Measurements from ENCODE around the gene CTNNBL1.
"Not testable (repeated sequence)": the region's sequence is repeated elsewhere in the genome, so short reads cannot be mapped to it uniquely, and the experiment has no call there.

Gene CTNNBL1

GRCh38 chr20:37833221-37833896 lies 139.5 kb downstream of the CTNNBL1 start:
- DNase-seq = no peak

- DNase-seq = no peak
Observed at GRCh38 chr20:37836926-37837325, 143.1 kb downstream of the CTNNBL1 start.

GRCh38 chr20:37837924-37838323 lies 144.1 kb downstream of the CTNNBL1 start:
- DNase-seq = no peak

DNA sequence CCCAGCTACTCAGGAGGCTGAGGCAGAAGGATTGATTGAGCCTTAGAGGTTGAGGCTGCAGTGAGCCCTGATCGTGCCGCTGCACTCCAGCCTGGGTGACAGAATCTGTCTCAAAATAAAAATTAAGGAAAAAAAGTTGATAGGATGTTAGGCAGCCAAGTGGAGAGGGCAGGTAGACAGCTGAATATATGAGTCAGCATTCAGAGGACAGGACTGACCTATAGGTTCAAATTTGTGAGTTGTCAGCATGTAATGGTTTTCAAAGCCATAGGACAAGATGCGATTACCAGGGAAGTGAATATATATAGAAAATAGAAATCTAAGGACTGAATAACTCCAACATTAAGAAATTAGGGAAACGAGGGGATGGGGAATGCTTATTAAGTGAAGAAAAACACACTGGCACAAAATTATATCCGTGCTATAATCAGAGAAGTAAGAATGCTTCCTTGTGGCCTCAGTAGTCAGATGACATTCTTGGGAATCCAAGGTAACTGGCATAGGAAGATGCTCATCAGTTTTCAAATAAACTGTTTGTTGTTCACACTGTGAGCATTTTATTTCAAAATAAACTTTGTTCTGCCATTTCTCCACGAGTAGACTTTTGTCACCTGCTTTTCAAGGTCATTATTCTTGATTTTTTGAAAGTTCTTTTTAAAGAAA lies 145.1 kb downstream of the CTNNBL1 start:
- DNase-seq = no peak

DNA sequence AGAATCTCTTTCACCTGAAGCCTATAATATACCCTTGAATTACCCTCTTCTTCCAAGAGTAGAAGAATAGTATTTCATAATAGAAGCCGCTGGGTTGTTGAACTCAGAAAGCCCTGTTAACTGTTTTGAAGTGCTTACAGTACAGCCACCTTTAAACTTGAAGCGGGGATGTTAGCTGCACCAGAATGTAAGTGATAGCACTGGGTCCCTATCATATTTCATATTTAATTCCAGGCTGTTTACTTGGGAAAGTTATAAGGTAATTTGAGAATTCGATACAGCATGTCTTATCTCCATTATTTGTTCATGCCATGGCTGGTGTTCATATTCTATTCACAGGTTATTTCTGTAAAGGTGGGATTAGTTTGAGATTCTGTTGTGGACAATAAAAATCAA lies 145.6 kb downstream of the CTNNBL1 start:
- no peak for DNase-seq

- DNase-seq = no peak
Observed at GRCh38 chr20:37839955-37840354, 146.1 kb downstream of the CTNNBL1 start.

DNA sequence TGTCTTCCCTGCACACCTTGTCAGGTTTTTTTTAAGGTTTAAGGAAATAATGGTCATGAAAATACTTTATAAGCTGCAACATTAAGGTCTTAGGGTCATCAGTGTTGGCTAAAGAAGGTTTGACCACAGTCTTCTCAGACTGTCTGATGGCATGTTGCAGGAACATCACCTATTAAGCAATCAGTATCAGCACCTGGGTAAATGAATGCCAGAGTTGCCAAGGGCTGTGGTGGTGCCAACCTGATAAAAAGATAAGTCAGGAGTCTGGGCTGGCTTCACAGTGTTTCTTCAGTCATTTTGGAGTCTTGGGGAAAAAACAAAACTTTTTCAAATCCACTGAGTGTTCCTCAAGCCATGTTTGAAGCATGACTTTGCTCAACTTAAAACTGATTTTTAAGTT lies 147.6 kb downstream of the CTNNBL1 start:
- no peak for DNase-seq

GRCh38 chr20:37841971-37842370 lies 148.1 kb downstream of the CTNNBL1 start:
- no peak for DNase-seq

GRCh38 chr20:37845241-37845681 lies 151.4 kb downstream of the CTNNBL1 start:
- no peak for DNase-seq

DNA sequence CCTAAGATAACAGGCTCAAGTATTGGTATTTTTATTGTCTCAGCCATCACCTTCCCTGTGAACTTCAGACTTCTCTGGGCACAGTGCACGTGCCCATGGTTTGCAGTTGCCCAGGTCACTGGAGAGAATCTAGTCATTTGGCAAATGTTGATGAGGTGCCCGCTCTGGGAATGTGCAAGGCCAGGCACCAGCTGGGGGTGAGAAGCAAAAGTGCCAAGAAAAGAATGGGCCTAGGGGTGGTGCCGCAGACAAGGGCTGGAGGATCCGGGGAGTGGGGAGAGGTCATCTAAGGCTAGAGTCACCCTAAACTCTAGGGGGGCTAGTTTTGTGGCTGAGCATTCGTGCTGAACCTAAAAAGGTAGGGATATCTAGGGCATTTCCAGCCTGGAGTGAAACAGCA lies 152.0 kb downstream of the CTNNBL1 start:
- DNase-seq = no peak

DNA sequence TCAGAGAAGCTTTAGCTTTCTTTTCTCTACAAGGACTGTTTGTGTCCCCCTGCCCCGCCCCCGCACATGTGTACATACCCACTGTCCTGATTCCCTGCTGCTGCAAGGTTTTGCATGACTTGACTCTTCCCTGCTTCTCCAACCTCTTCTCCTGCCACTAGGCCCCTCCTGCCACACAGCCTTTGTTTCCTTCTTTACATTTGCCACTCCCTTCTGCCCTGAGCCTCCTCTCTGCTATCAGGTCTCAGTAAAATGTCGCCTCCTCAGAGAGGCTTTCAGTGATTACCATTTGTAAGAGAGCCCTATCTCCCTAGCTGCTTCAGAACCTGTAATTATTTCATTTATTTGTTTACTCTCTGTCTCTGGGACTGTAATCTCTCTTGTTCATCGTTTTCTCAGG lies 152.7 kb downstream of the CTNNBL1 start:
- DNase-seq = no peak

DNA sequence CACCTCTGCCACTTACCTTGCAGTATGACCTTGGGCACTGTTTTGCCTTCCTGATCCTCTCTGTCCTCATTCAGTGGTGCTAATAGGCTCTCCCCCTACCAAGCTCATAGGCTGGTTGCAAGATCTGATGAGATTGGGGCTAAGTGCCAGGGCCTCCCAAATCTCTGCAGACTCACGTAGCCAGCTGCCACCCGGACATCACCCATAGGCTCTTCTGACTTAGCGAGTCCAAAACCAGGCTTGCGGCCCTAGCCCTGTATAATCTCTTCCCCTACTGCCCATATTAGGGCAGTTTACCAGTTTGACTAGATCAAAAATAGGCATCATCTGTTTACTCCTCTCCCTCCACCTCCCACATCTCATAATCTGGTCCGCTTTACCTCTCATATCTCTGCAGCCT lies 154.9 kb downstream of the CTNNBL1 start:
- no peak for DNase-seq

DNA sequence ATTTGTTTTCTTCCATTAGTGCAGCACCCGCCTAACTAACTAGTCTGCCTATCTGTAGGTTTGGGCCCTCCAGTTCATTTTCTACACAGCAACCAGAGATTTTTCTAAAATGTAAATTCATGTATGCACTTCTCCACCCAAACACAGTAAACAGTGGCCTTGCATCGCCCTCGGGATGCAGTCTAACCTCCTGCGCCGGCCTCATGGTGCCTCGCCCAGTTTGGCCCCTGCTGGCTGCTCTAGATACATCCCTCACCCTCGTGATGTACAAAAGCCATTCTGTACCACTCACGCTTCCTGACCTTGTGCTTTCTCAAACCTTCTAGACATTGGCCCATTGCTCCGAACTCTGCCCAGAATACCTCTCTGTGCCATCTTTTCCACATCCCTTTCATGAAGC lies 155.3 kb downstream of the CTNNBL1 start:
- no peak for DNase-seq

DNA sequence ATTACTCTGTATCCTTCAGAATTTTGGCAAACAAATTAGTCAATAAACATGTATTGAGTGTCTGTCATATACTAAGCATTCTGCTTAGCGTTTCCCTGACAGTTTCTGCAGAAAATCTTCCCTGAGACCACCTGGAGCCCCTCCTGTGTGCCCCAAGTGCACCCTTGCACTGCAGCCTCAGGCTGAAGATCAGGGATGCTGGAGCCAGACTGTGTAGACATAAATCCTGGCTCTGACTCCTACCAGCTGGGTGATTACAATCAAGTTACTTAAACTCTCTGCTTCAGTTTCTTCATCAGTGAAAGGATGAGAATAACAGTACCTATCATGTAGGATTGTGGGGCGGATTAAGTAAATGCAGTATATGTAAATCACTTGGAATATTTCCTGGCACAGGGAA lies 155.7 kb downstream of the CTNNBL1 start:
- no peak for DNase-seq

GRCh38 chr20:37850036-37850592 lies 156.3 kb downstream of the CTNNBL1 start:
- no peak for DNase-seq

GRCh38 chr20:37850724-37851355 lies 157.0 kb downstream of the CTNNBL1 start:
- DNase-seq = no peak

DNA sequence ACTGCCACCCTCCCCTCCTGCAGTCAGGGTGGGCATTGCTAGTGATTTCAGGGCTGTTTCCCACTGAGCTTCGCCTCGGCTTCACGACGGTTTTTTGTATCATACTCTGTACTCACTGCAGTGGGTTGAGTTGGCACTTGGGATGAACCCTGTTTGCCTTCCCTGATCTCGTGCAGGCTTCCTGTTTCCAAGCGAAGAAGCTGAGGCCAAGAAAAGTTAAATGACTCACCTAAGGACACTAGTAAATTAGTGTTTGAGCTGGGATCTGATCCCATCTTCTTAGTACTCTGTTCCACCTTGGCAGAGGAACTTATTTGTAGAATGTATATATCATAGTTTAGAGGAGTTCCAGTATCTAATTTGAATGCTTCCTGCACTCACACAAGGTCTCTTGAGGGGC lies 158.8 kb downstream of the CTNNBL1 start:
- no peak for DNase-seq

- DNase-seq = no peak
Observed at GRCh38 chr20:37853823-37854375, 160.1 kb downstream of the CTNNBL1 start.

DNA sequence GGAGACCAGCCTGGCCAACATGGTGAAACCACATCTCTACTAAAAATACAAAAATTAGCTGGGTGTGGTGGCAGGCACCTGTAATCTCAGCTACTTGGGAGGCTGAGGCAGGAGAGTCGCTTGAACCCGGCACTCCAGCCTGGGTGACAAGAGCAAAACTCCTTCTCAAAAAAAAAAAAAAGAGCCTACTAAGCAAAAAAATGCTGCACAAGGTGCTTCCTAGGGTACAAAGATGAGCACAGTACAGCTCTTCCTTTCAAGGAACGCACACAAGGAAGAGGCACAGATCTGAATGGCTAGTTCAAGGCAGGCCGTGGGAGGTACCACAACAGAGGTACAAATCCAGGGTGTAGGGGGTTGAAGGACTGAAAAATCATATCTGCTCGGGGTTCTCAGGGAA lies 162.2 kb downstream of the CTNNBL1 start:
- not testable (repeated sequence) for DNase-seq

DNA sequence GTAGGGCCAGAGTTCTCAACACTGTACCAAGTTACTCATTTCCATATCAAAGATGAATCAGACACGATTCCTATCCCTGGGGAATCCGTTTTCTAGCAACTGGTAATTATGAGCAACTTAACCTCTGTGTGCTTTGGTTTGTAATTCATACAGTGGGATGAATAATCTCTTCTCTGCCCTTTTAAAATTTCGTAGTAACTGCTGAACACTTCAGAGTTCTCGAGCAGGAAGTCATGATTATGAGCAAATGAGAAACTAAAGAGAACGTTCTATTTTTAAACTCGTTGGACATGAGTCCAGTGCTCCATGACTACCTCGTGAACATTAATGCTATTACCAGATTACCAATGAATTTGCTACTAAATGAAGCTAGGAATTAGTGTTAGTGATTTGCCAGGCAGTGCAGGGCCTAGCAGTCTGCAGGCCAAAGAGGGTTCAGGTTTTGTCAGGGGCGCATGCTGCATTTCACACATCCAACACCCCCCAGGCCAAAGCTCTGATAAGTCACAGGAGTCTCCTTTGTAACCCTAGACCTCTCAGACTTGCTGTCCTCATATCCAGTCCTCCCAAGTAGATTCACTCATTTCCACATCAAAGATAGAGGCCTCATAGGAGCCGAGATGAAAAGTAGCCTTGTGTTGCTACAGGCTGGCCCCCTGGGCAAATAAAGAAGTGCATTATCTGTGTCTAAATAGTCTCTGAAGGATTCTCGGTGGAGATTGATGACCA lies 163.3 kb downstream of the CTNNBL1 start:
- no peak for DNase-seq

DNA sequence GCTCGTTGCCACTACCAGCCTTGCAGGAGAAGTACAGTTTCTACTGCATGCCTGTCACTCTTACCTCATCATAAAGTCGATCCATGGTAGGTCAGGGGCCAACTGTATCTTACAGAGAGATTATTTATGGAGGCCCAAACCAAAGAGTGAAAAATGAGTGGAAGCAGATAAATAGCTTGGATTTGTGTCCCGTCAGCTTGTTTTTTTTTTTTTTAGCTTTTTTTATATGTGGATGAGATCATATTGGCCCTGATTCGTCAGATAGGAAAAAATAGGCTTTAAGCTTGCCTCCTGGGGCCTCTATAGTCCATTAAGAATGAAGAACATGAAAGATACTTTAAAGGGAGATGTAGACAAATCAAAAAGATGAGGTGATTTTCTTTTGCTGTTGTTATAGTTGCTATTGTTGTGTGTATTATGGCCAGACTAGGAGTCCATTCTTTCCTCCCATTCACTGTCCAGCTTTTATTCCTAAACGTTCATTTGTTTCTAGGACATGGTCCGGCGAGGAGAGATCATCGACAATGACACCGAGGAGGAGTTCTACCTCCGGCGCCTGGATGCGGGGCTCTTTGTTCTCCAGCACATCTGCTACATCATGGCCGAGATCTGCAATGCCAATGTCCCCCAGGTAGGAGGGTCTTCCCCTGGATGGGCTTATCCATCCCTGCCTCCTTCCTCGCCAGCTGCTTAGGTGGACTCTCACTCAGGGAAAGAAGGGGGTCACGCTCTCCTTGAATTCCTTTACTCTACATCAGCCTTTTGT lies 165.8 kb downstream of the CTNNBL1 start:
- no peak for DNase-seq

DNA sequence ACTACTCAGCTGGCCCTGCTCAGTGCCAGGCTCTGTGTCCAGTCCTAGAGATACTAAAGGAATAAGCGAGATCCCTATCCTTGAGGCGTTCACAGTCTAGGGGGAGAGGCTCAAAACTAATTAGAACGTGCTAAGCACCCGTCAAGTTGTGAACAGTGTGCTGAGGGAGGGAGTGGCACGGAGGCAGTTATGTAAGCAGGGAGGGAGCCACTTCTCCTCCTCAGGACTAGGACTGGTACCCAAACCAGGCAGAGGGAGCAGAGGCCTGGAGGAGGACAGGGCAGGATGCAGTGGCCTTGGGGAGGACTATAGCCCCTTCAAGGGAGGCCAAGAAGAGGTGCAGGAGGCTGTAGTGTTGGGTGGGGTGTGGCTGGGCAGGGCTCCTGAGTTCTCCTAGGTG lies 169.5 kb downstream of the CTNNBL1 start:
- DNase-seq = no peak

All from stimulated activated CD8-positive, alpha-beta memory T cell treated with anti-CD3 and anti-CD28 coated beads, Interleukin-4, amount 100 ng/mL, for 48 hours (primary cell).